Neural progenitor cell (in vitro differentiated cells): ENCODE data around the gene AGT. TPM values are rescaled to one million over a fixed set of nuclear protein-coding genes. Genes with fewer than 3 reads are reported as not detected.

Experiments
- DNase-seq: peaks from one replicate; pipeline ENCODE4 v3.0.0-alpha.2; 2016; ENCODE audit warnings: low spot score
- H2AFZ ChIP-seq: fragments of 200-600 bp; sonication (generic); replicated peaks from 2 replicates; pipeline ENCODE4 v1.6.1; 2016; ENCODE audit warnings: antibody characterized with exemption
- H3F3A ChIP-seq: fragments of 200-600 bp; sonication (generic); 2 replicates; pipeline ENCODE4 v1.6.1; 2016; ENCODE audit warnings: antibody characterized with exemption, low read depth
- H3K27ac ChIP-seq: fragments of 200-600 bp; sonication (generic); 2 replicates; pipeline ENCODE4 v1.5.1; 2016; ENCODE audit warnings: mild to moderate bottlenecking
- H3K27me3 ChIP-seq: fragments of 200-600 bp; sonication (generic); 2 replicates; pipeline ENCODE4 v1.6.1; 2016; ENCODE audit warnings: mild to moderate bottlenecking, moderate library complexity
- H3K36me3 ChIP-seq: fragments of 200-600 bp; sonication (generic); 2 replicates; pipeline ENCODE4 v1.5.1; 2016
- H3K4me1 ChIP-seq: fragments of 200-600 bp; sonication (generic); 2 replicates; pipeline ENCODE4 v1.6.1; 2016; ENCODE audit warnings: mixed run types
- H3K4me2 ChIP-seq: fragments of 200-600 bp; sonication (generic); 2 replicates; pipeline ENCODE4 v1.6.1; 2016
- H3K4me3 ChIP-seq: fragments of 200-600 bp; sonication (generic); 2 replicates; pipeline ENCODE4 v1.5.1; 2016
- H3K79me2 ChIP-seq: fragments of 200-600 bp; sonication (generic); 2 replicates; pipeline ENCODE4 v1.6.1; 2016; ENCODE audit warnings: low read depth
- H3K9ac ChIP-seq: fragments of 200-600 bp; sonication (generic); 2 replicates; pipeline ENCODE4 v1.6.1; 2016
- H3K9me3 ChIP-seq: fragments of 200-600 bp; sonication (generic); 2 replicates; pipeline ENCODE4 v1.5.1; 2016; ENCODE audit warnings: low read depth
- H4K20me1 ChIP-seq: fragments of 200-600 bp; sonication (generic); 2 replicates; pipeline ENCODE4 v1.6.1; 2016; ENCODE audit warnings: low read depth
- H3K27ac Mint-ChIP-seq: 3 replicates; pipeline ENCODE4 v1.8.0; 2021; ENCODE audit warnings: mixed read lengths
- H3K27me3 Mint-ChIP-seq: 2 replicates; pipeline ENCODE4 v1.8.0; 2022; ENCODE audit warnings: low read depth, mild to moderate bottlenecking, inconsistent platforms, moderate library complexity, mixed read lengths; ENCODE audit not compliant: insufficient read depth
- H3K36me3 Mint-ChIP-seq: 3 replicates; pipeline ENCODE4 v1.8.0; 2021; ENCODE audit warnings: mixed read lengths
- H3K4me1 Mint-ChIP-seq: 3 replicates; pipeline ENCODE4 v1.8.0; 2021; ENCODE audit warnings: mixed read lengths
- H3K4me3 Mint-ChIP-seq: 3 replicates; pipeline ENCODE4 v1.8.0; 2021; ENCODE audit warnings: mild to moderate bottlenecking, moderate library complexity, mixed read lengths
- H3K9me3 Mint-ChIP-seq: 3 replicates; pipeline ENCODE4 v1.8.0; 2020; ENCODE audit warnings: mixed read lengths
- EZH2 ChIP-seq: fragments of 200-600 bp; sonication (generic); IDR thresholded peaks from 2 replicates; pipeline ENCODE4 v1.6.1; 2017; ENCODE audit warnings: antibody characterized with exemption, mild to moderate bottlenecking, moderate library complexity
- EZH2phosphoT487 ChIP-seq: fragments of 200-600 bp; sonication (generic); IDR thresholded peaks from 2 replicates; pipeline ENCODE4 v1.6.1; 2017; ENCODE audit warnings: antibody characterized with exemption
- total RNA-seq: library from RNA; depleted of rRNA; stranded (reverse); fragments of >200 nt; gene quantifications from 2 replicates; pipeline ENCODE4 v1.2.3, GENCODE V29; 2015; ENCODE audit warnings: low replicate concordance
- TF ChIP-seq, protein P1 (sequence below): fragments of 200-600 bp; sonication (generic); IDR thresholded peaks from 2 replicates; pipeline ENCODE4 v1.5.1; 2017; ENCODE audit warnings: antibody characterized with exemption, mild to moderate bottlenecking

Gene AGT
- total RNA-seq, result 0.15 and 0.80 TPM in 2 replicates

- peaks cover 9% of the 10 kb centered on the region for H3K4me1 ChIP-seq
- H3K9ac ChIP-seq, result no peak within 1 kb of the TSS
- no peak within 1 kb of the TSS for H3K27ac ChIP-seq
- H3K79me2 ChIP-seq, result no peaks in the 10 kb centered on the region
- Mint-ChIP-seq H3K4me1 (peaks cover 9% of the 10 kb centered on the region), H3K4me3 (no peak within 1 kb of the TSS), H3K36me3 (no peaks in the 10 kb centered on the region), H3K9me3 (peaks cover 3% of the 10 kb centered on the region), H3K27me3 (peaks cover 6% of the 10 kb centered on the region), H3K27ac (peak within 1 kb of the TSS; percentile 80)
- peak within 1 kb of the TSS; percentile 51 for H2AFZ ChIP-seq
- H3K36me3 ChIP-seq, result no peaks in the 10 kb centered on the region
- H3K4me3 ChIP-seq, result no peak within 1 kb of the TSS
- TF ChIP-seq, protein P1, sequence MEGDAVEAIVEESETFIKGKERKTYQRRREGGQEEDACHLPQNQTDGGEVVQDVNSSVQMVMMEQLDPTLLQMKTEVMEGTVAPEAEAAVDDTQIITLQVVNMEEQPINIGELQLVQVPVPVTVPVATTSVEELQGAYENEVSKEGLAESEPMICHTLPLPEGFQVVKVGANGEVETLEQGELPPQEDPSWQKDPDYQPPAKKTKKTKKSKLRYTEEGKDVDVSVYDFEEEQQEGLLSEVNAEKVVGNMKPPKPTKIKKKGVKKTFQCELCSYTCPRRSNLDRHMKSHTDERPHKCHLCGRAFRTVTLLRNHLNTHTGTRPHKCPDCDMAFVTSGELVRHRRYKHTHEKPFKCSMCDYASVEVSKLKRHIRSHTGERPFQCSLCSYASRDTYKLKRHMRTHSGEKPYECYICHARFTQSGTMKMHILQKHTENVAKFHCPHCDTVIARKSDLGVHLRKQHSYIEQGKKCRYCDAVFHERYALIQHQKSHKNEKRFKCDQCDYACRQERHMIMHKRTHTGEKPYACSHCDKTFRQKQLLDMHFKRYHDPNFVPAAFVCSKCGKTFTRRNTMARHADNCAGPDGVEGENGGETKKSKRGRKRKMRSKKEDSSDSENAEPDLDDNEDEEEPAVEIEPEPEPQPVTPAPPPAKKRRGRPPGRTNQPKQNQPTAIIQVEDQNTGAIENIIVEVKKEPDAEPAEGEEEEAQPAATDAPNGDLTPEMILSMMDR, result no peak
- no peak for TF ChIP-seq EZH2phosphoT487
- no peak for TF ChIP-seq EZH2
- no peaks in the 10 kb centered on the region for H3K9me3 ChIP-seq
- H3F3A ChIP-seq, result no peaks in the 10 kb centered on the region
- DNase-seq, result peak; percentile 6
- no peaks in the 10 kb centered on the region for H4K20me1 ChIP-seq
- no peaks in the 10 kb centered on the region for H3K27me3 ChIP-seq
- peak within 1 kb of the TSS; percentile 37 for H3K4me2 ChIP-seq
These were observed at the start of gene AGT for GRCh38 chr1:230713915-230714764. TSS of gene AGT (minus strand) at chr1:230714122. CDS start at chr1:230710823, 3,299 bp downstream.

- Mint-ChIP-seq H3K9me3 (peaks cover 5% of the 10 kb centered on the region), H3K4me1 (peaks cover 11% of the 10 kb centered on the region), H3K27me3 (peaks cover 7% of the 10 kb centered on the region), H3K27ac (peak overlapping the region; percentile 88), H3K4me3 (no peak overlapping the region), H3K36me3 (no peaks in the 10 kb centered on the region)
- Histone ChIP-seq H3K4me2 (no peak overlapping the region), H3K4me1 (no peaks in the 10 kb centered on the region), H3F3A (no peaks in the 10 kb centered on the region), H3K27ac (no peak overlapping the region), H3K79me2 (no peaks in the 10 kb centered on the region), H3K4me3 (no peak overlapping the region), H2AFZ (no peak overlapping the region), H3K9me3 (no peaks in the 10 kb centered on the region), H4K20me1 (no peaks in the 10 kb centered on the region), H3K9ac (no peak overlapping the region), H3K27me3 (no peaks in the 10 kb centered on the region), H3K36me3 (no peaks in the 10 kb centered on the region)
- TF ChIP-seq EZH2phosphoT487 (no peak), EZH2 (no peak)
- TF ChIP-seq, protein P1, result no peak
- DNase-seq, result no peak
These were observed 47.7 kb upstream of the AGT start for GRCh38 chr1:230761443-230762167.

- no peak overlapping the region for H3K4me3 Mint-ChIP-seq
- no peak overlapping the region for H3K27ac ChIP-seq
These were observed 46.5 kb upstream of the AGT start for GRCh38 chr1:230760360-230760827.

More at GRCh38 chr1:230760360-230760827, 46.5 kb upstream of the AGT start:
- Histone ChIP-seq H3K4me2 (no peak overlapping the region), H4K20me1 (no peaks in the 10 kb centered on the region), H3K9ac (no peak overlapping the region), H3K36me3 (no peaks in the 10 kb centered on the region), H3K27me3 (no peaks in the 10 kb centered on the region), H3K4me3 (no peak overlapping the region), H3F3A (no peaks in the 10 kb centered on the region), H3K4me1 (no peaks in the 10 kb centered on the region), H2AFZ (no peak overlapping the region), H3K79me2 (no peaks in the 10 kb centered on the region), H3K9me3 (no peaks in the 10 kb centered on the region)
- no peak for TF ChIP-seq EZH2
- TF ChIP-seq, protein P1, result peak; percentile 19
- no peak for DNase-seq
- Mint-ChIP-seq H3K9me3 (peaks cover 2% of the 10 kb centered on the region), H3K4me1 (peaks cover 11% of the 10 kb centered on the region), H3K27ac (no peak overlapping the region), H3K36me3 (no peaks in the 10 kb centered on the region), H3K27me3 (peaks cover 10% of the 10 kb centered on the region)
